Right lobe of liver (tissue), 4 donors: ENCODE results near the gene CDH4.

Source experiments
- CTCF ChIP-seq, 4 donors: fragments of 200-600 bp in 3 of 4; fragments of 450-650 bp in 1 of 4; IDR thresholded peaks; one replicate each; pipeline versions ENCODE4 v1.5.1 to v1.8.0; 2016 to 2022; ENCODE audit warnings: antibody characterized with exemption in 4 of 4, mild to moderate bottlenecking in 2 of 4
- POLR2A ChIP-seq: fragments of 450-650 bp; IDR thresholded peaks from one replicate; pipeline ENCODE4 v1.6.1; 2017; ENCODE audit warnings: antibody characterized with exemption, mild to moderate bottlenecking
- donor health status: DM: no; HTN: no; CAD: no.
- donor health status: DM: no; HTN: no; CAD: no.
- donor health status: DM: no; HTN: yes; CAD: no.

DNA sequence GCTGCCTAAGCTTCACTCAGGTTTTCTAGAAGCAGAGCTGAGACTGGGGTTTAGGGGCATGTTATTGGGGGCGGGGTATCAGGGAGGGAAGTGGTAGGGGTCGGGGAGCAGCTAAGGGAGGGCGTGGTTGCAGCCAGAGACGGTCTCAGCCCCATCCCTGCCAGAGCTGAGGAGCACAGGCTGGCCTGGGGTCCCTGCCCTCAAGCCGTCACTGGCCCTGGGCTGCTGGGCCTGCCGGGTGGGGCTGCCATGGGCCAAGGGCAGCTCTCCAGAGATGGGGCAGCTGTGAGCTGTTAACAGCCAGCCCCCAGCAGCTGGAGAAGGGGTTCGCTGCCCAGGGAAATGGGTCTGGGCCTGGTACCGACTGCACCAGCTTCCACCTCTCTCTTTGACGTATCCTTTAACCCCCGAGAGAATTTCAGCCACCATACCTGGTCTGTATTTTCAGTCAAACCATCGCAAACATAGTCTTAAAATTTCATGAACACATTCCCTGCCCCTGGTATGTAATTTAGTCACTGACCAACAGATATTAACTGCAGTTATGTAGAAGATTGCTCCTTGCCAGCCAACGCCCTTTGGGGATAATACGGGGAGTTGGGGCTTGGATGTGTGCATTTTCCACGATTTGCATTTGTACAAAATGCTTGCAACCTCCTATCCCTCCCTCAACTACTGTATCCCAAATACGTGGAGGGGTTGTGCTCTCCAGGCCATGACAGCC is 560.2 kb downstream of the CDH4 start:
- TF ChIP-seq CTCF (IDR thresholded peaks at IDR 0.05) (no peak), POLR2A (no peak)
